A172 (cell line): ENCODE measurements around the gene CFL1. TPM values are rescaled to one million over a fixed set of nuclear protein-coding genes. Genes with fewer than 3 reads are reported as not detected.
A peak's percentile ranks its signal among the peaks of the same experiment; 100 is the strongest.

Source experiments
- DNase-seq: peaks from one replicate; pipeline ENCODE4 v3.0.0-alpha.2; 2015; ENCODE audit warnings: low spot score
- total RNA-seq: library from RNA; depleted of rRNA; stranded (reverse); fragments of >200 nt; shearing (Covaris generic); gene quantifications from 2 replicates; pipeline ENCODE4 v1.2.3, GENCODE V29; 2014

CFL1 gene
- total RNA-seq, 1 experiment from 2014 or later: 1,396 TPM

DNA sequence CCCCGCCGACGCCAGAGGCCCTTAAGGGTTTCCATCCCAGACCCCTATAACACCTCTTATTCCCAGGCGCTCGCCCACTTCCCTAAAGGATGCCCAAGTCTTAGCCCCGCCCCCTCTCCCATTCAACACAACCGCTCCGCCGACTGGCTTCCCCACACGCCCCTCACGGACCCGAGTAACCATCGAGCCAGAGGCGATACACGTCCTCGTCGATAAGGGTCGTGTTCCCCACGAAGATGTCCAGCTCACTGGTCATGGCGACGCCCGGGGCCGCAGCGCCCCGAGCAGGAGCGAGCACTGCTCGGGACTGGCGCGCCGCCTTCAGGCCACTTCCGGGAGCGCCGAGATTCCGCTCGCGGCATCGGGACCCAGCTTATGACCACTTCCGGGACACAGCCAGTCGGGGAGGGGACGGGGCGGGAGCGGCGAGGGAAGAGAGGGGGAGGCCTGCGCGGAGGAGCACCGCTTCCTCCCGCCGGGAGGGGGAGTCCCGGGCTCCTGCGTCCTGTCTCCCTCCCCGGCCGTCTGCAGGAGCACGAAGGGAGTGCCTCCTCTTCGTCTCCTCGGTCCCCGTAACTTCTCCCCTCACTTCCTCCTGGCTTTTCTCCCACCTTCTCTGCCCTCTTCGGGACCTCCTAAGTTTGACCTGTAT is 30.3 kb upstream of the CFL1 start, which contains the start of gene FIBP:
Gene FIBP, minus strand, starts transcription at position 309 of the 652 bp plus-strand sequence. Its CDS starts 53 bp downstream, at position 256.
- DNase-seq: peak; percentile 91

GRCh38 chr11:65887723-65888162 is 29.8 kb upstream of the CFL1 start:
- no peak for DNase-seq

DNA sequence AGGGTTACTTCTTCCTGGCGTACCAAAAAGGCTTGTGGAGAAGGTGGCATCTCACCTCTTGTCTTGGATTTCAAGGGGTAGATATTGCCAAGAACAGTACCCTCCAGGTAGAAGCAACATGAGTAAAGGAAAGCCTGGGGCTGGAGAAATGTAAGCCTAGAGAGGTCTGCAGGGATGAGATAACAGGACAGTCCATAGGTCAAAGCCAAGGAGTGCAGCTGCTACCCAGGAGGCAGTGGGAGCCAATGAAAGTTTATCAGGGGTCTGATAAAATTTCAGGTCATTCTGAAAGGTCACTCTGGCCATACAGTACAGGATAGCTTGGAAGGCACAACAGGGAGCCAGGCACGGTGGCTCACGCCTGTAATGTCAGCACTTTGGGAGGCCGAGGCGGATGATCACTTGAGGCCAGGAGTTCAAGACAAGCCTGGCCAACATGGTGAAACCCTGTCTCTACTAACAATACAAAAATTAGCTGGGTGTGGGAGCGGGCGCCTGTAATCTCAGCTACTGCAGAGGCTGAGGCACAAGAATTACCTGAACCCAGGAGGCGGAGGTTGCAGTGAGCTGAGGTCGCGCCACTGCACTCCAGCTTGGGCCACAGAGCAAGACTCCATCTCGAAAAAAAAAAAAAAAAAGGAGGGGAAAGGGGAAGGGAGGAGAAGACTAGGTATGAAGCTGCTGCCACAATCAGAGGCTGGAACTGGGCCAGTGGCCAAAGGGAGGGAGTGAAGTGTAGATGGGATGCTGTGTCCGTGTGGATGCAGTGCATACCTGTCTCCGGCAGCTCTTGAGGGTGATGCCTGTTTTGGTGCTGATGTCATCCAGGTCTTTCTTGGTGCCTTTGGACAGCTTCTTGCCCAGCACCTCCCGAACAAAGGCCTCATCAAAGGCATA is 29.1 kb upstream of the CFL1 start:
- DNase-seq: no peak

DNA sequence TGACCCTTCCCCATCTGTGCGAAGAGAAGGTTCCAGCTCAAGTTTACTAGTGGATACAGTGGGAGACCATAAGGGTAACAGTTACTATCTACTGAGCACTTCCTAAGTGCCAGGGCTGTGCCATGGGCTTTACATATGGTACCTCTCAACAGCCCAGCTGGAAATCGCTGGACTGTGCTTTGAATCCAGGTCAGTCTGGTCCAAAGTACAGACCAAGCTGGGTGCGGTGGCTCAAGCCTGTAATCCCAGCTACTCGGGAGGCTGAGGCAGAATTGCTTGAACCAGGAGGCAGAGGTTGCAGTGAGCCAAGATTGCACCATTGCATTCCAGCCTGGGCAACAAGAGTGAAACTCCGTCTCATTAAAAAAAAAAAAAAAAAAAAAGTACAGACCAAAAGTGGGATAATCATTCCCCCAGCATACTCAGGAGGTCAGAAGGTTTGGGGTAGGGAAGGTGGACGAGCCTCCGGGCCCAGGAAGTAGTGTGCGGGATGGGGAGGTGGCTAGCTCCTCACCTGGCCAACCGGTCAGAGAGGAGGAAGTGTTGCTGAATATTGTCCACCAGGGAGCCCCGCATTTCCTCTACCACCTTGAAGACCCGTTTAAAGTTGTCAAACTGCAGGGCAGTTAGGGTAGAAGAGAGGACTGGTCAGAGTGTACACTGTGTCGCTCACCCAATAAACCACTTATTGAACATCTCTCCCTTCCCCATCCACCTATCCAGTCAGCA is 28.0 kb upstream of the CFL1 start:
- no peak for DNase-seq

DNA sequence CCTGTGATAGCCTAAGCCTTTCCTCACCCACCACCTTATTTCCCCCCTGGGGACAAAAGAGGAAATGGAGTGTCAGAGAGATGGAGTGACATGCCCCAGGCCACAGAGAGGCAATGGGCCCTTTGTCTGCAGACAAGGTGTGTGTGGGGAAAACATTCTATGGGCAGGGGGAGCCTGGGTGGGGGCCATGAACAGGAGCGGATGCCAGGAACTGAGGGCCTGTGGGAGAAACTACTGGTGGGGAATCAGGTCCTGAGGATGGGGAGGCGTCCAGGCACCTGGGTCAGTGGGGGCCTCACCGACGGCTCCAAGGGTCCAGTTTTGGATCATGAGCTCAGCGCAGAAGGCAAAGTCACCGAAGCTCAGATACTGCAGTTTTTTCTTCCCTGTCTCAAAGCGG is 27.3 kb upstream of the CFL1 start:
- no peak for DNase-seq

DNA sequence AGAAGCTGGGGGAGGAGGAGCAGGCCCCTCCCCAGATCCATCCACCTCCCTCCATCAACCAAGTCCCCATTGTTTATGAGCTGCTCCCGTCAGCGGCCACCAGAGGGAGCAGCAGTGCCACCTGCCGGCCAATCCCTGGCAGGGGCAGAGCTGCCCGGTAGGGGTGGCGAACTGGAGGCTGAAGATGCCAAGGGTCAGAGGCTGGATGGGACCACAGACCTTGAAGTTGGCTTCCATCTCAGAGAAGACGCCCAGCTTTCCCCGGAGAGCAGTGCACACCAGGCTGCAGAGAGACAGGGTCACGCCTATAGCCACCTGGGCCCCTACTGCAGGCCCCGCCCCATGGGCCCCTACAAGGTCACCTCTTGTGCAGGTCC is 26.7 kb upstream of the CFL1 start:
- DNase-seq: no peak

- no peak for DNase-seq
These were observed 26.1 kb upstream of the CFL1 start for GRCh38 chr11:65883786-65884715.

- DNase-seq: no peak
These were observed 25.2 kb upstream of the CFL1 start for GRCh38 chr11:65883058-65883761.

DNA sequence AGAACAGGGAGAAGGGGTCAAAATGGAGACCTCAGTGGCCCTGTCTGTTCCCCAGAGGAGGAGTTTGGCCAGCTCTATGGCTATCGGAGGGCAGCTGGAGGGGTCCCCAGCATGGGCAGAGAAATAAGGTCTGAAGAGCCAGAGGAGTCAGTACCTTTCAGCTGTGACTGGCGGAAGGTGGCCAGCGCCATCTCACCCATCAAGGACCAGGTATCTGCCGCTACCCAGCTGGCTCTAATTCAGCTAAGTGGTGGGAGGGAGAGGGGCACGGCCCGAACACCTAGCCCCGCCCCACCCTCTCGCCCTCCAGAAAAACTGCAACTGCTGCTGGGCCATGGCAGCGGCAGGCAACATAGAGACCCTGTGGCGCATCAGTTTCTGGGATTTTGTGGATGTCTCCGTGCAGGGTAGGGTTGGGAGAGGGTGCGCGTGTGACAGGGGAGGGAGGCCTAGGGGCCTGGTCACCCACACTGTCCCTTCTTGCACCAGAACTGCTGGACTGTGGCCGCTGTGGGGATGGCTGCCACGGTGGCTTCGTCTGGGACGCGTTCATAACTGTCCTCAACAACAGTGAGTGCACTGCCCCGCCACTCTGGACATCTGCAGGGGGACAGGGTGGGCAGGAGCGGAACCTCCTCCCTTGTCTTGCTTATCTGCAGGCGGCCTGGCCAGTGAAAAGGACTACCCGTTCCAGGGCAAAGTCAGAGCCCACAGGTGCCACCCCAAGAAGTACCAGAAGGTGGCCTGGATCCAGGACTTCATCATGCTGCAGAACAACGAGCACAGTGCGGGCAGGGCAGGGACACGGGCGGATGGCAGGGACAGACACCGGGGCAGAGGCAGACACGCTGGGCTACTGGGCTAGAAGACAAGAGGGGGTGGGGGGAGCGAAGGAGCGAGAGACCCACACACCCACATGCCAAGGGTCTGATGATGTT is 24.4 kb upstream of the CFL1 start:
- DNase-seq: no peak

GRCh38 chr11:65880844-65881421 is 23.0 kb upstream of the CFL1 start:
- DNase-seq: no peak

- no peak for DNase-seq
These were observed 22.0 kb upstream of the CFL1 start for GRCh38 chr11:65880027-65880426.

GRCh38 chr11:65879617-65880016 is 21.6 kb upstream of the CFL1 start, which contains the start of gene CTSW:
Gene CTSW (plus strand): TSS chr11:65879837. CDS start chr11:65879855, 18 bp downstream.
- no peak for DNase-seq

GRCh38 chr11:65873318-65874156 is 15.6 kb upstream of the CFL1 start:
- DNase-seq: peak; percentile 86

DNA sequence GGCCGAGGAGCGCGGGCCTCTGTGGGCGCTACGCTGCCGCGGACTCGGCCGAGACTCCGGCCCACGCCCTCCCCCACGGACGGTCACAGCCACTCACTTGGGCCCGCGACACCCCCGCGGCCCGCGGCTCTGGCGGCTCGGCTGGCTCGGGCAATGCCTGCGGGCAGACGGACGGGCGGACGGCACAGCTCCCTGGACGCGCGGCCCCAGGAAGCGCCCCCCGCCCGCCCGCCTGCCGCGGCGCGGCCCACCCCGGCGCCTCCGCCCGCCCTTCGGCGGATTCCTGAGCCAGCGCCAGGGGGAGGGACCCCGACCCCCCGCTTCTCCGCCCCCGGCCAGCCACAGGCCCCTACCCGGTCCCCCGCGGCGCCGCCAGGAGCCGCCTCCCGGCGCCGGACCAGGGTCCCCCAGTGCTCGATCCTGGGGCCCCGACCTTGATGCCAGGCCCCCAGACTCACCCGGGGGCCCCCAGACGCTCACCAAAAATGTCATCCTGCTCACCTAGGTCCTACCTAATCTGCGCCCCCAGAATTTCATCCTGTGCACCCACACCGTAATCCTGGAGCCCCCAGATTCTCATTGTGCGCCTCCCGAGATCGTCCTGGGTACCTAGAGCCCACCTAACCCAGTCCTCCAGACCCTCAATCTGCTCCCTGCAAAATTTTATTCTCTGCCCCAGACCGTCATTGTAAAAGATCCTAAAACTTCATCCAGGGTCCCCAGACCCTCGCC is 14.8 kb upstream of the CFL1 start, which contains the start of gene EFEMP2:
Gene EFEMP2, minus strand, starts transcription at position 215 of the 732 bp plus-strand sequence. CDS start 446 bp downstream, outside the sequence.
- DNase-seq: no peak

DNA sequence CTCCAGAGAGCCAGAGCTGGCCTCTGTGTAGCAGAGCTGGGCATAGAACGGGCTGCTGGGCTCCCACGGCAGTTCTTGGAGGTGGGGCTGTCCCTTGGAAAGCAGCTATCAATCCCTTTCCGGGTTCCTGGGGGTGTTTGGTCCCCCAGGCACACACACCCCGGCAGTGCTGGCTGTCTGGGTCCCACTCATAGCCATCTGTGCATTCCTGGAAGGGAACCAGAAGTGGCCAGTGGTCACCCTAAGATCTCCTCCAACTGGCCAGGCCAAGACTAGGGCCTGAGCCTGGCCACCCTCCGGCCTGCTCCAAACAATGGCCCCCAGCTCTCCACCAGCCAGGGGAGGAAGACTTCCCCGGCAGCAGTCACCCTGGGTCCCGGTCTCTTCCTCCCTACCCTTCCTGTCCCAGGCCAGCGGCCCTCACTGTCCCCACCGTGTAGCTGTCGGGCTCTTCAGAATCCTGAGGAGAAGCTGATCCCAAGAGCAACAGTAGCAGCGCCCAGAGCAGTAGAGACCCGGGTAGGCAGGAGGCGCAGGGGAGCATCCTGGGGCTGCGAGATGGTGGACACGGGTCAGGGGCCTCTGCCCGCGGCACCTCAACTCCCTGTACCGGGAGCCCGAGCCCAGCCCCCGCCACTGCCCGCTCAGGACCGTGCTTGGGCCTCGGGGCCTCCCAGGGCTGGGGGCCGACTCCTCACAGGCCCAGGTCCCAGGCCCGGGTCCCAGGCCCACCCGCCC is 14.0 kb upstream of the CFL1 start:
- no peak for DNase-seq
